Esophagus (tissue), 2 donors: ENCODE measurements around the gene ZCCHC24. TPM values are rescaled to one million over a fixed set of nuclear protein-coding genes. Genes with fewer than 3 reads are reported as not detected.

Experiments
- H3K27ac ChIP-seq, 2 donors: one replicate each; pipeline ENCODE4 v1.5.1; 2013; ENCODE audit warnings: low read depth in 2 of 2, mild to moderate bottlenecking in 2 of 2, inconsistent platforms in 1 of 2, low read length in 1 of 2, moderate library complexity in 1 of 2
- H3K27me3 ChIP-seq, 2 donors: one replicate each; pipeline ENCODE4 v1.6.1; 2013; ENCODE audit warnings: low read length in 2 of 2, control low read depth in 1 of 2, mild to moderate bottlenecking in 1 of 2; ENCODE audit not compliant: insufficient read depth in 2 of 2, control insufficient read depth in 1 of 2
- H3K36me3 ChIP-seq, 2 donors: one replicate each; pipeline ENCODE4 v1.6.1; 2013; ENCODE audit warnings: low read length in 1 of 2; ENCODE audit not compliant: control insufficient read depth in 2 of 2, insufficient read depth in 2 of 2
- H3K4me1 ChIP-seq, 2 donors: one replicate each; pipeline ENCODE4 v1.6.1; 2013; ENCODE audit warnings: low read length in 1 of 2; ENCODE audit not compliant: control insufficient read depth in 2 of 2, insufficient read depth in 2 of 2
- H3K4me3 ChIP-seq, 2 donors: one replicate each; pipeline ENCODE4 v1.5.1; 2013; ENCODE audit warnings: low read length in 2 of 2, mild to moderate bottlenecking in 2 of 2, low read depth in 1 of 2, moderate library complexity in 1 of 2
- H3K9me3 ChIP-seq, 2 donors: one replicate each; pipeline ENCODE4 v1.6.1; 2013; ENCODE audit warnings: mild to moderate bottlenecking in 2 of 2, low read depth in 1 of 2, low read length in 1 of 2, moderate library complexity in 1 of 2; ENCODE audit not compliant: control insufficient read depth in 2 of 2, insufficient read depth in 1 of 2
- WGBS, 2 donors: extraction: QIAGEN DNeasy Blood & Tissue Kit; methylation state at CpG; one replicate each; pipeline ENCODE4 v1.1.7; 2013; 5-methylcytosine and 5-hydroxymethylcytosine counted together
- polyA plus RNA-seq, 2 donors: library from polyadenylated mRNA; stranded (reverse); fragments of 200-250 nt; gene quantifications; one replicate each; pipeline ENCODE4 v1.2.3, GENCODE V29; 2013
- donor health status: healthy with polysubstance abuse.
- donor health status: Bipolar disorder and iron deficiency.

Gene ZCCHC24
- polyA plus RNA-seq, 2 donors, result 3.3 to 6.5 TPM

DNA sequence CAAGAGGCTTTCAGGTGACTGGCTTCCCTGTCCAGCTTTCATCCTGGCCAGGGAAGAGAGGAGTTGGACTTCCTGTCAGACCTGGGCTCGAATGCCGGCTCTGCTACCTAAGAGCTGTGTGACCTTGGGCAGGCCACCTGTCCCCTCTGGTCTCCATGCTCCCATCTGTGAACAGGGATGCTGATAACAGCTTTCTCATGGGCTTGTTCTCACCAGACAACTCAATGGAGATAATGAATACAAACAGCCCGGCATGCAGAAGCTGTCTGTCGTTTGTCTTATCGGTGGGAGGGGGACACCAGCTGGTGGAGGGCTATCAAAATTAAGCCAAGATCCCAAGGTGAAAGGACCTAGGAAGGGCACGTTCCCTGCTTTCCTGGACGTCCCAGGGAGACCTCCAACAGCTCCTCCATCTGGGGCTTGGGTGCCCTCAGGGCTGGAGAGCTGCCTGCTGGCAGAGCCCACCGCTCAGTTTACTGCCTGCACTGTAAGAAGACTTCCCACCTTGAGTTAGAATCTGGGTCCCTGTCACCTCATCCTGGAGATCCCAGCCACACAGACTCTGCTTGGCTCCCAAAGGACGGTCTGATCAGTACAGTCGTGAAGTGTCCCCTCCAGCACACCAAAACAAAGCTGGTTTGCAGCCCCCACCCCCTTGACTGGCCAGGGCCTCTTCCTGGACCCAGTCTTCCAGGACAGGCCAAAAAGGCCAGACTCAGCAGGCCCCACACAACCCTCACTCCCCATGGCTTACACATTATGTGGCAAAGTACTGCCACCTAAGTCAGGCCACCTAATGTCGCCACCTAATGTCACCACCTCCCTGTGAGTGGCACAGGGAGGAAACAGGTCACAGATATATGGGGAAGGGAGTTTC, 57.2 kb downstream of the ZCCHC24 start:
- Histone ChIP-seq H3K9me3 (no peaks in the 10 kb centered on the region), H3K36me3 (peaks cover 0 to 6% of the 10 kb centered on the region in 2 donors), H3K4me3 (no peak overlapping the region), H3K4me1 (peaks cover 0 to 10% of the 10 kb centered on the region in 2 donors), H3K27me3 (no peaks in the 10 kb centered on the region), H3K27ac (no peak overlapping the region)
- 75 to 80% methylated on average over 11 of the region's 11 CpGs for WGBS, 2 donors

DNA sequence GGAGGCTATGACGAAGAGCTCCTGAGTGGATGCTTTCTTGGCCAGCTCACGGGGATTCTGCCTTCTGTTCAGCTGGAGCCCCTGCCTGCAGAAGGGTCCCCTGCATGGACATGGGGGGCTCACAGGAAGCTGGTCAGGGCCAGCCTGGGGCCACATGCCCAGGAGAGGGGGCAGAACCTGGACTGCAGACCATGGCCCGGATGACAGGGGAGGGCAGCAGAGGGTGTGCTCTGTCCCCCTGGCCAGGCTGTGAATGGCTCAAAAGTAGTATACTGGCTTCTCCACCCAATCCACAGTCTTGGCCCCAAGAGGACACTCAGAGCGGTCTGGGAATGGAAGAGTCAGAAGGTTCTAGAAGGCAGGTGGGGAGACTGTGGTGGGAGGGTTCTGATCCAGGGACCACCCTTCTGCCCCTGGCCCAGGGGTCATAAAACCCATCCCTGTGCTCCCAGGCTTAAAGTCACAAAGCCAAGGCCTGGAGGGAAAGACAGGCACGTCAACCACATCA, 57.9 kb downstream of the ZCCHC24 start:
- H3K27ac ChIP-seq, result no peak overlapping the region
- H3K4me3 ChIP-seq, result no peak overlapping the region

DNA sequence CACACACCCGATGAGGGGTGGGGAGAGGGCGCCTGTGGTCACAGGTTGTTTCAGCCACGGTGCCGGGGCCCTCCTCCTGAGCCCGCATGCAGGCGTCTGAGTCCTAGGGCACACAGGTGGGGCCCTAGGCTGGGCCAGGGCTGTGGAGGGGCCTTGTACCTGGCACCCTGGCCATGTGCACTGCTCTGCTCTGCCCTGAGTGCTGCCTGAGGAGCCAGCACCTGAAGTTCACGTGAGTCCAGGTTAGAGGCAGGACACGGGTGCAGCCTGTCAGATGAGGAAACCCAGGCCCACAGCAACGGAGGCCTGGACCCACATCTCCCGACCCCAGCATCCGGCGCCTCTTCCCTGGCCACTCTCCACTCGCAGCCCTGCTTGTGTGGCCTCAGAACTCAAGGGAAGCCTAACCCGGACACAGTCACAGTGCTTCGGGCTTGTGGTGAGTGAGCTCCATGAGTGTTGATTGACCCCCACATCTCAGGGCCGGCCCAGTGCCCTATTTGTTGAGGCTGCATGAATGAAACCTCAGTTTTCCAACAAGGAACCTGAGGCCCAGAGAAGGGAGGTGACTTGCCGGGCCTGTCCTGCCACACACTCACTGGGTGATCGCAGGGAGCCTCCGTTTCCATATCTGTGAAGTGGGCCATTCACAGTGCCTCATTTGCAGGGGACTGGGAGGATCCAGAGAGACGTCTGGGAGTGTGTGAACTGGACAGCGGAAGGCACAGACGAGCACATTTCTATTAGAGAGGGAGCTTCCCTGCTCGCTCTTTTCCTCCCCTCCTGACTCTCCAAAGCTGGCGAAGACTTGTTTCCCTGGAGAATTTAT, 58.6 kb downstream of the ZCCHC24 start:
- Histone ChIP-seq H3K27ac (no peak overlapping the region), H3K4me3 (no peak overlapping the region), H3K36me3 (peaks cover 0 to 6% of the 10 kb centered on the region in 2 donors), H3K27me3 (no peaks in the 10 kb centered on the region), H3K4me1 (peaks cover 0 to 5% of the 10 kb centered on the region in 2 donors), H3K9me3 (no peaks in the 10 kb centered on the region)
- WGBS, 2 donors, result 76 to 80% methylated on average over 24 of the region's 24 CpGs

More for the DNA sequence above, 57.9 kb downstream of the ZCCHC24 start:
- no peaks in the 10 kb centered on the region for H3K9me3 ChIP-seq
- H3K36me3 ChIP-seq, result peaks cover 0 to 6% of the 10 kb centered on the region in 2 donors
- WGBS, 2 donors, result 80% methylated on average over 5 of the region's 5 CpGs
- H3K4me1 ChIP-seq, result peaks cover 0 to 10% of the 10 kb centered on the region in 2 donors
- H3K27me3 ChIP-seq, result no peaks in the 10 kb centered on the region

DNA sequence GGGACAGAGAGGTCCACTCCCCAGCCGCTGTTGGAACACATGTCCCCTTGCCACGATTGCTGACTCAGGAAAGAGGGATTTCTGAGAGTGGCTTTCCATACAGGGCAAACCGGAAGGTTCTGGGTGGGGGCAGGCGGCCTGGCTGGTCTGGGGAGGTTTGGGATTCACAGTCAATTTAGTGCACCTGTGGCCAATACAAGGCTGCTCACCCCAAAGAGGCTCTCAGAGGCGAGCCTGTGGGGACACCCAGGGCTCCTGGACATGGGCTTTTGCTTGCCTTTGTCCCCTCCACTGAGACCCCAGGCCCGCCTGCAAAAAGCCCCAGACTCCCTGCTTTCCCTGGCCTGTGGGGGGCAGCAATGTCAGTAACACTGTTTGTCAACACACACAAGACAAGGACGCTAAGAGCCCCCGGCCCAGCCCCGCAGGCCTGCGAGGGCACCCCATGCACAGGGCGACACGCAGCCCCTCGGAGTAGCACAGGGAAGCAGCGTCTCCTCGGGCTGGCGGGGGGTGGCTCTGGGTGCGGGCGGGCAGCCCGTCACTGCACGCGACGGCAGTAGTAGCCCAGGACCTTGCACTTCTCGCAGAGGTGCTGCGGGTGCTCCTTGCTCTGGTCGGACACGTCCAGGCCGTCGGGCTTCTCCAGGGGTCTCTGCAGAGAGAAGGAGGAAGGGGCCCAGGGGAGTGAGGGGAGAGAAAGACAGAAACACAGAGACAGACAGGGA, 59.5 kb downstream of the ZCCHC24 start:
- peaks cover 0 to 5% of the 10 kb centered on the region in 2 donors for H3K4me1 ChIP-seq
- 85 to 90% methylated on average over 28 of the region's 28 CpGs for WGBS, 2 donors
- H3K27me3 ChIP-seq, result no peaks in the 10 kb centered on the region
- H3K4me3 ChIP-seq, result no peak overlapping the region
- no peak overlapping the region for H3K27ac ChIP-seq
- H3K9me3 ChIP-seq, result no peaks in the 10 kb centered on the region
- peaks cover 0 to 6% of the 10 kb centered on the region in 2 donors for H3K36me3 ChIP-seq

DNA sequence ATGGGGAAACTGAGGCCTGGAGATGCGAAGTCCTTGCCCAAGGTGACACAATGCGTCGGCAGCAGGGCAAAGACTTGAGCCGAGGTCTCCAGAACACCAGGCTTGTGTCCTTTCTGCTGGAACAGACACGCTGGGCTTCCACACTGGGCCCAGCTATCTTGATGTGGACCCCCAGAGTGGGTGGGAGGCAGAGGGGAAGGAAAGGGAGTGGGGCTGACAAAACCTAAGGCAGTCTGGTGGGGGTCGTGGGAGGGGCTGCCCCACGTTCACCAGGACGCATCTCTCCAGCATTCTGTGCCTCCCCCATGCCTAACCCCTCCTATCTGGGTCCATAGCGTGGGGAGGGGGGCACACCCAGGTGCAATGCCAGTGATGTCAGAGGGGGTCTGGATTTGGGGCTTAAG, 60.0 kb downstream of the ZCCHC24 start:
- peaks cover 0 to 6% of the 10 kb centered on the region in 2 donors for H3K36me3 ChIP-seq
- H3K4me1 ChIP-seq, result peaks cover 0 to 5% of the 10 kb centered on the region in 2 donors
- WGBS, 2 donors, result 87 to 90% methylated on average over 9 of the region's 9 CpGs
- no peaks in the 10 kb centered on the region for H3K9me3 ChIP-seq
- H3K4me3 ChIP-seq, result no peak overlapping the region
- H3K27me3 ChIP-seq, result no peaks in the 10 kb centered on the region
- no peak overlapping the region for H3K27ac ChIP-seq

DNA sequence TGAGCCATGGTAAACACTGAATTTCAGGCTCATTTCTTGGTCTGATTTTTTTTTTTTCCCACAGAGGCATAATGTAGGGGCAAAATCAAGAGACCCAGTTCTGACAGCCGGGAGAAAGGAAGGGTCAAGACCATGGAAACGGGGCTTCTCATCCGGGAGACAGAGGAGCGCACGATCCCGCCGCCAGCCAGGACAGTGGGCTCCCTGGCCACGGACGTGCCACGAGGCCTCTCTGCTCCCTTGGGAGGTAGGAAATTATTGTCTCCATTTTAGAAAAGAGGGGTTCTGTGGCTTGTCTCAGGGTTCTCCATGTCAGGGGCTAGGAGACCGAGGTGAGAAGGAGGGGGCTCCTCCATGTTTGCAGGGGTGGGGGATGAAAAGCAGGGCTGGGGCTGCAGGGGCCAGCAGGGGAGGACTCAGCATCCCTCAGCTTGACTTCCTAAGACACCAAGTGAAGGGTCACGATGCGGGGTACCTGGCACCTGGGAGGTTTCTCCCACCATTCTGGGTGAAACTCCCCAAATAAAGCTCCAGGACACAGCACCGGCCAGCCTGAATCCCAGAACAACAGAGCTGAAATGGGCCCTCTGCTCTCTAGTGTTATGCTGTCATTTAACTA, 60.5 kb downstream of the ZCCHC24 start:
- H3K36me3 ChIP-seq, result peaks cover 0 to 6% of the 10 kb centered on the region in 2 donors
- no peaks in the 10 kb centered on the region for H3K9me3 ChIP-seq
- H3K4me1 ChIP-seq, result peaks cover 0 to 5% of the 10 kb centered on the region in 2 donors
- no peak overlapping the region for H3K27ac ChIP-seq
- no peak overlapping the region for H3K4me3 ChIP-seq
- H3K27me3 ChIP-seq, result no peaks in the 10 kb centered on the region
- 92% methylated on average over 14 of the region's 14 CpGs for WGBS, 2 donors

DNA sequence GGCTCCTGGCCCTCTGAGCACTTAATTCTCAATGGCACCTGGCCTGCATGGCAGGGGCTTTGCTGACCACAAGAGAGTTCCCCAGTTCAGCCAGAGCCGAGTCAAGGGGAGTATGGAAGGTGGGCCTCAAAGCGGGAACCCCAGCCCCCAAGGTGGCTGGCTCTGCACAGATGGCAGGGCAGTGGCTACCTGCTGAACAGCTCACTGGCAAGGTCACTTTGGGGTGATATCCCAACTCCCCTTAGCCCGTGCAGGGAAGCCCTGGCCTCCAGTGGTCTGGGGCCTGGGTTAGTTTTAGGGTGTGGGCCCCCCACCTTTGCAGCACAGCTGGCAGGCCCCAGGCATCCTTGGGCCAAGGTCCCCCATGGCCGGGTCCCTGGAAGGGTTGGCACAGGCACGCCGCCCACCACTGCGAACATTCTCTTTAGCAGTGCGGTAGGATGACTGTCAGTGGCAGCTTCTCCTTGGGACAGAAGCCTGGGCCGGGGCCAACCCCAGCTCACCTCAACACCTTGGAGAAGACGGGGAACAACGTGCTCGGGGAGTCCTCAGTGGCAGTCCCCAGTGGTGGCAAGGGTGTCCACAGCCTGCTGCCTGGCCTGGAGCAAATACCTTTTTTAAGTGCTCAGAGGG, 61.3 kb downstream of the ZCCHC24 start:
- WGBS, 2 donors, result 88 to 90% methylated on average over 12 of the region's 12 CpGs
- no peak overlapping the region for H3K4me3 ChIP-seq
- no peak overlapping the region for H3K27ac ChIP-seq
- H3K36me3 ChIP-seq, result peaks cover 0 to 5% of the 10 kb centered on the region in 2 donors
- H3K27me3 ChIP-seq, result no peaks in the 10 kb centered on the region
- H3K4me1 ChIP-seq, result peaks cover 0 to 8% of the 10 kb centered on the region in 2 donors
- H3K9me3 ChIP-seq, result no peaks in the 10 kb centered on the region

DNA sequence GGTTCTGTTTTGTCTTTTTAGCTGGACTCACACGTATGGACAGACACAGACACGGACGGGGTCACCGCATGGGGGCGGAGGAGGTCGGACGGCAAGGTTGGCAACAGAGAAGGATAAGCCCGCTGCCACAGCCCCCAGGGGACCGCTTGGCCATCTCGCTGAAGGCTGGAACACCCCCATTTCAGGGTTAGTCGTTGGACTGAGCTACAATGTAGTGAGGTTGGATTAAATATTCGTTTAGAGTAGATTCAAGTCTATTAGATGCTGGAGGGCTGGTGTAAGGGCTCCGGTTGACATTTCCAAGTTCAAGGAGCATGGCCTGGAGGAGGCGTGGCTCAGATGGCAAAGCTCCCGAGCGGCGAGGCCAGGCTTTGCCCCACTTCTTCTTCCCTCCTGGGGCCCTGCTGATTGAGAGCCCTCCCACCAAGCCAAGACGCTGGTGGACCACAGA, 62.9 kb downstream of the ZCCHC24 start:
- WGBS, 2 donors, result 69 to 78% methylated on average over 18 of the region's 18 CpGs
- Histone ChIP-seq H3K36me3 (no peaks in the 10 kb centered on the region), H3K27me3 (no peaks in the 10 kb centered on the region), H3K4me1 (peaks cover 0 to 4% of the 10 kb centered on the region in 2 donors), H3K4me3 (no peak overlapping the region), H3K27ac (peak overlapping the region; percentile 64 to 86), H3K9me3 (no peaks in the 10 kb centered on the region)
